ENCODE measurements around the gene NTRK3. TPM values are rescaled to one million over a fixed set of nuclear protein-coding genes. Genes with fewer than 3 reads are reported as not detected.

NTRK3 gene
- total RNA-seq, 1 donor from 2014 or later = not detected

DNA sequence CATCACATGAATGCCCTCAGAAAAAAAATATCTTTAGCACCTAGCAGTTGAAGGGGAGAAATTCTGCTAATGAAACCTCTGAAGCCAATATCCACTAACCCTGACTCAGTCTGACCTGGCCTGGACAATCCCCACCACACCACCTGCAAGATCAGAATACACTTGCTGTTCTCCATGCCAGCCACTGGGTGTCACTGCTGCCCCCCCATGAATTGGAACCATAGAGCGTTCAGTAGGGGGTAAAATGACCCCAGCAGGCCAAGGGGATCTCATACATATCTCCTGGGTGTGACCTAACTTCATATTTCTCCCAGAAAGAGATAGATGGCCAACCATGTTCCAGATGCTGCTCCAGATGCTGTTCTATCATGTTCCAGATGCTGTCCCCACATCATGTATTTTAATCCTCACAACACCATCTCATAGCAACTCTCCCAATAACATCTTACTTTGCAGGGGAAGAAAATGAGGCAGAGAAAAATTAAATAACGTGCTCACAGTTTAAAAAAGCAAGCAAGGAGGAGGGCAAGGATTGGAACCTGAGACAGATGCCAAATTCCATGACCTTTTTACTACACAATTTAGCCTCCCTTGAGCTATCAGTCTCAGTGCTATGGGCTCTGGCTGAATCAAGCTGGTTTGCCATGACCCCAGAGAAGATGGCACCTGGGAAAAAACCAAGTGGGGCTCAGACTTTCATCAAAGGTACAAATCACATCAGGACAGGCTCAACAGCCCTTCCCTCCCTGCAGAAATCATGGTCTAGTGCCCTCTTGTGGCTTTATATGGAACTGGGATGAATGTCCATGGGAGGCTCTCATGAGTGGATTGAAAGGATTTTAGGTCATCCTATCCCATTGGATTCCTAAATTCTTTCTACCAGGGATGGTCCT is 12.4 kb downstream of the NTRK3 start:
- Mint-ChIP-seq H3K27me3 (ENCODE audit: unreplicated experiment) (peaks cover 8% of the 10 kb centered on the region), H3K36me3 (ENCODE audit: unreplicated experiment) (no peaks in the 10 kb centered on the region), H3K9me3 (ENCODE audit: unreplicated experiment) (no peaks in the 10 kb centered on the region)

GRCh38 chr15:88242586-88243555 is 13.7 kb downstream of the NTRK3 start:
- H3K4me3 Mint-ChIP-seq (ENCODE audit: unreplicated experiment) = no peak overlapping the region
- no peak overlapping the region for H3K27ac Mint-ChIP-seq (ENCODE audit: unreplicated experiment)

More for the DNA sequence above, 12.4 kb downstream of the NTRK3 start:
- Mint-ChIP-seq H3K4me1 (ENCODE audit: unreplicated experiment) (no peaks in the 10 kb centered on the region), H3K27ac (ENCODE audit: unreplicated experiment) (no peak overlapping the region), H3K4me3 (ENCODE audit: unreplicated experiment) (no peak overlapping the region)
- TF ChIP-seq CTCF (IDR thresholded peaks at IDR 0.05) = peak; percentile 31
- no peak for DNase-seq (ENCODE audit: extremely low spot score, unreplicated experiment)

GRCh38 chr15:88241461-88241860 is 15.1 kb downstream of the NTRK3 start:
- H3K4me3 Mint-ChIP-seq (ENCODE audit: unreplicated experiment) = no peak overlapping the region
- no peak for DNase-seq (ENCODE audit: extremely low spot score, unreplicated experiment)
- peaks cover 2% of the 10 kb centered on the region for H3K27me3 Mint-ChIP-seq (ENCODE audit: unreplicated experiment)
- H3K36me3 Mint-ChIP-seq (ENCODE audit: unreplicated experiment) = no peaks in the 10 kb centered on the region
- H3K27ac Mint-ChIP-seq (ENCODE audit: unreplicated experiment) = no peak overlapping the region
- no peak for TF ChIP-seq CTCF (IDR thresholded peaks at IDR 0.05)
- no peaks in the 10 kb centered on the region for H3K4me1 Mint-ChIP-seq (ENCODE audit: unreplicated experiment)
- no peaks in the 10 kb centered on the region for H3K9me3 Mint-ChIP-seq (ENCODE audit: unreplicated experiment)

More at GRCh38 chr15:88242586-88243555, 13.7 kb downstream of the NTRK3 start:
- peaks cover 5% of the 10 kb centered on the region for H3K27me3 Mint-ChIP-seq (ENCODE audit: unreplicated experiment)
- no peaks in the 10 kb centered on the region for H3K4me1 Mint-ChIP-seq (ENCODE audit: unreplicated experiment)
- no peaks in the 10 kb centered on the region for H3K9me3 Mint-ChIP-seq (ENCODE audit: unreplicated experiment)
- DNase-seq (ENCODE audit: extremely low spot score, unreplicated experiment) = no peak
- no peak for TF ChIP-seq CTCF (IDR thresholded peaks at IDR 0.05)
- H3K36me3 Mint-ChIP-seq (ENCODE audit: unreplicated experiment) = no peaks in the 10 kb centered on the region

DNA sequence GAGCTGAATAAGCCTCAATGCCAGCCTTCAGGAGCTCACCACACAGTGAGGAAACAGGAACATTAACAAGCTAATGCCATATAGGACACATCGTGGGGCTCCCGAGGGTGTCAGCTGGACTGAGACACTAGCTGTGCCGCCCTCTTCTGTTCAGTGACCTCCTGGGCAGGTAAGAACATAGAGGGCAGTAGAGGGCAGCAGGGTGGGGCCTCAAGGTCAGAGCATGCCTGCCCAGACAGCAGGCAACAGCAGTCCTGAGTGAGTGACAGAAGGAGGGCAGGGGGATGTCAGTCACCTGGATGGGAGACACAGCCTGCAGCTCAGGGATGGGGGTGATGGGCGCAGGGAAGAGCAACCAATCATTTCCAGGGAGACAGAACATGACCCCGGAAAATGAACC is 15.5 kb downstream of the NTRK3 start:
- DNase-seq (ENCODE audit: extremely low spot score, unreplicated experiment) = no peak
- H3K4me3 Mint-ChIP-seq (ENCODE audit: unreplicated experiment) = no peak overlapping the region
- H3K27ac Mint-ChIP-seq (ENCODE audit: unreplicated experiment) = no peak overlapping the region
- TF ChIP-seq CTCF (IDR thresholded peaks at IDR 0.05) = no peak
- no peaks in the 10 kb centered on the region for H3K36me3 Mint-ChIP-seq (ENCODE audit: unreplicated experiment)
- H3K27me3 Mint-ChIP-seq (ENCODE audit: unreplicated experiment) = no peaks in the 10 kb centered on the region
- H3K9me3 Mint-ChIP-seq (ENCODE audit: unreplicated experiment) = no peaks in the 10 kb centered on the region
- H3K4me1 Mint-ChIP-seq (ENCODE audit: unreplicated experiment) = no peaks in the 10 kb centered on the region

All from osteocyte (in vitro differentiated cells).